HL-60/S4 treated with retinoic acid at 250 ng/mL for 4 days and 3 days (cell line): ENCODE results near the gene PPP1CA.

ENCODE experiments used
- in situ Hi-C: fragments of 300-500 bp; cut with MboI; formaldehyde crosslinking; loops from 2 replicates; pipeline ENCODE4 v1.7.0; 2022; ENCODE audit warnings: low sequenced_read_pairs

Gene PPP1CA

DNA sequence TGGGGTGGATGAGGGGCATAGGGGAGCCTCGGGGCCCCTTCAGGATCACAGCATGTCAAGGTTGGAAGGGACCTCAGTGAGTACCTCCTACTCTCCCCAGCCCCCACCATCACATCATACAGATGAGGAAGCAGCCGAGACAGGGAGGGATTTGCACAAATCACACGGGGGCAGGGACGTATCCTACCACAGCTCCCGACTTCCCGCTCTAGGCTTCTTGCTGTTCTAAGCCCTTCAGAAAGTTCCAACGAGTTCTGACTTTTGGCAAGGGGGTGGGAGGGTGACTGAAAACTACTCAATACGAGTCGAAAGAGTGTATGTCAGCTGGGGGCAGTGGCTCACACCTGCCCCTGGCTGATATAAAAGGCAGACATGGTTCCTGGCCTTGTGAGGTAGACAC is 14.6 kb downstream of the PPP1CA start:
- in situ Hi-C loops: loop anchor here (10.0 kb wide), 1 partner anchor 122 kb away; the partner anchor contains the start of gene GRK2

DNA sequence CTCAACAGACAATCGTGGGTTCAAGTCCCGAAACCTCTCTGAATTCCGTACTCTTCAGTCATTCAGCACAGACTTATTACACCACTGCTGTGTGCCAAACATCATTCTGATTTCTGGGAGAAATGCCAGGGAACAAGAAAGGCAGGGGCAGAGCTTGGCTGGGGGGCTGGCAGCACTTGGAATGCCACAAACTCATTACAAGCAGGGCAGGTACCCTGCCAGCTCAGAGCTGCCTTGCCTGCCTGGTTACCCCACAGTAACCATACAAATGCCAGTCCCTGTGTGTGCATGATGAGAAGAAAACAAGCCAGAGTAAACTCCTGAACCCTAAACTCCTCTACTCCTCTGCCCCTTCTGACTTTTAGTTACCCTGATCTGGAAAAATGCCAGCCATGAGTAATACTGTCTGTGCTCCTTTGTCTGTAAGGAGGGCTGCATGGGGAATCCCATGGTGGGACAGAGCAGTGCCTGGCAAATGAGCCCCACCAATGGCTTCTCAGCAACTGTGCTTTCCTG is 16.7 kb downstream of the PPP1CA start:
- in situ Hi-C loops: loop anchor here (10.0 kb wide), 1 partner anchor 120 kb away; the partner anchor contains the start of gene GRK2

- in situ Hi-C loops: loop anchor here (10.0 kb wide), 1 partner anchor 118 kb away; the partner anchor contains the start of gene GRK2
These were observed 19.2 kb downstream of the PPP1CA start for GRCh38 chr11:67382276-67383136.

DNA sequence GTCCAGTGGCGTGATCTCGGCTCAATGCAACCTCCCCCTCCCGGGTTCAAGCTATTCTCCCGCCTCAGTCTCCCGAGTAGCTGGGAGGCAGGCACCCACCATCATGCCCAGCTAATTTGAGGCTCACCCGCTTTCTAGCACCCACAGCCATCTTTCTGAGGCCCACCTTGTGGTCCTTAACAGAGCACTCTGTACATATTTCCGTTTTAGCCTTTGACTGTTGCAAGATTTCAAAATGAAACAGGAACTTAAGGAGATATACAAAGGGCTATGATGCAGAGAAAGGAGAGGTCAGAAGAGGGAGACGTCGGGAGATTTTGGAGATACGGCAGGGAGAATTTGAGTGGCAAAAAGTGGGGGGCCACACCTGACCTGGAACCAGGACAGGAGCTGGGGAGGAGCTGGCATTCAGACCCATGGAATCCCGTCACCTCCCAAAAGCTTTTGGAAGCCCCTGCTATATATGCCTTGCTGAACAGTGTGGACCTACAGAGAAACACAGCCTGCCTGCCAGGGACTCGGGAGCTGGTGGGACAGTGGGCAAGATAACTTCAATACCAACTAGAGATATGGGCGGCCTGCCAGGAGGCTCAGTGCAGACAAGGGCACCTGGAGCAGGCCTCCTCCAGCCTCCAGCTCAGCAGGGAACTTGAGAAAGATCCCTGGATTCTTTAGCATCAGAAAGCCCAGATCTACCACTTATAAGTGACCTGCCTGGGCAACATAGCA is 20.2 kb downstream of the PPP1CA start:
- in situ Hi-C loops: loop anchor here (10.0 kb wide), 1 partner anchor 117 kb away; the partner anchor contains the start of gene GRK2

- in situ Hi-C loops: loop anchor here (10.0 kb wide), 1 partner anchor 115 kb away; the partner anchor contains the start of gene GRK2
These were observed 22.3 kb downstream of the PPP1CA start for GRCh38 chr11:67379061-67380058.

- in situ Hi-C loops: no loop called here
These were observed 23.1 kb downstream of the PPP1CA start for GRCh38 chr11:67378544-67378943.

DNA sequence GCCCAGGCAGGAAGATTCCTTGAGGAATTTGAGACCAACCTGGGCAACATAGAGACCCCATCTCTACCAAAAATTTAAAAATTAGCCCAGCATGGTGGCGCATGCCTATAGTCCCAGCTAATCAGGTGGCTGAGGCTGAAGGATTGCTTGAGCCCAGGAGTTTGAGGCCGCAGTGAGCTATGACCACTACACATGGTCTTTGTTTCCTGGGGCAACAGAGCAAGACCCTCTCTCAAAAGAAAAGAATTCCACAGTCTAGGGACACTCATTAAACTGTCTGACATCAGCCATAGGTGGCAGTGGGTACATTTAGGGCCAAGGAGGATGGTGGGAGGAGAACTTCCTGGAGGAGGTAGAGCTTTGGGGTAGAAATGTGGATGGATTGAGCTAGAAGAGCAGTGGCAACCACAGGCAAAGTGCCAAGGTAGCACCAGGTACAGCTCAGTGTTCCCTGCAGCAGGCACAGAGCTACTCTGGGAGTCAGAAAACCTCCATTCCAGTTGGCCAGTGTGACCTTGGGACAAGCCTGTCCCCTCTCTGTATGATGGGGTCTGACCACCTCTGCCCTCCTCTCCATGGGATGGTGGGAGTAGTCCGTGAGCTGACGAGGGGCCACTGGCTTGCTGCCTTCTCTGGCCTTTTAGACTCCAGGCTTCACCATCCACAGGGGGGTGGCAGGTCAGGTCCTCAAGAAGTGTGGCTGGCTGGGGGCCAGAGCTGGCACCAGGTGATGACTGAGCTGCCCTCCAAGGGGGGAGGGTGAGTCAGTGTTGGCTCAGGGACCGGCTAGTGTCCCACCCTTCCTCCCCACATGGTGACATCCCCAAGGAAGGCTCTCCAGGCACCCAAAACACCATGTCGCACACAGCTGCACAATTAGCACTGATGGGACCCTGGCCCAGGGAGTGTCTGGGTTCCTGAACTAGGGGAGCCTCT is 24.5 kb downstream of the PPP1CA start:
- in situ Hi-C loops: no loop called here

- in situ Hi-C loops: no loop called here
These were observed 25.4 kb downstream of the PPP1CA start for GRCh38 chr11:67376063-67376820.

DNA sequence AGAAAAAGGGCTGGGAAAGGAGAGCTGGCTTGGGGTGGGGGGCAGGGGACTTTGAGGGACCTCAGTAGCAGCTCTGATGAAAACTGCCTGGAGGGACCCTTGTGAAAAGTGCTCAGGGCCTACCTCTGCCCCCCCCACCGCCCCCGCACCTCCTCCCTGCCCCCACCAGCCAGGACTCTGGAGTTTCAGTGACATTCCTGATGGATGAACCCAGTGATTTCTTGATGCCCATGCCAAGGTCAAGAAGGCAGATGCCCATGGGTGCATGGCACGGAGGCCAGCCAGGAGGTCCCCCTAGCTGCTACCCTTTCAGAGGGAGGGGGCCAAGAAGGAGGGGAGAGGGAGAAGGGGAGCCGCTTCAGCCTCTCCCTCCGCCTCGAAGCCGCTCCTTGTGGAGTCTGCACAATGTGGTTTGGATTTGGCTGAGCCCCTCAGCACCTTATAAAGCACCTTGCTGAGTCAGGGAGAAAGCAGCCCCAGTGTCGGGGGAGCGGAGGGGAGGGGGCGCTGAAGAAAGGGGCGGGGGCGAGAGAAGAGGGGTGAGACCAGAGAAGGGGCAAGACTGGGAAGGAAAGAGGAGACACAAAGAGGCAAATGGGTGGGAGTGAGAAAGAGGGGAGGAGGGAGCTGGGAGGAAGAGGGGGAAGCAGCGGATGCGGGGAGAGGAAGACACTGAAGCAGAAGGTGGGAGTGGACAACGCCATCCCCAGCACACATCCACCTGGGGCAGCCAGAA is 26.2 kb downstream of the PPP1CA start:
- in situ Hi-C loops: no loop called here

GRCh38 chr11:67374571-67375281 is 26.9 kb downstream of the PPP1CA start:
- in situ Hi-C loops: no loop called here

DNA sequence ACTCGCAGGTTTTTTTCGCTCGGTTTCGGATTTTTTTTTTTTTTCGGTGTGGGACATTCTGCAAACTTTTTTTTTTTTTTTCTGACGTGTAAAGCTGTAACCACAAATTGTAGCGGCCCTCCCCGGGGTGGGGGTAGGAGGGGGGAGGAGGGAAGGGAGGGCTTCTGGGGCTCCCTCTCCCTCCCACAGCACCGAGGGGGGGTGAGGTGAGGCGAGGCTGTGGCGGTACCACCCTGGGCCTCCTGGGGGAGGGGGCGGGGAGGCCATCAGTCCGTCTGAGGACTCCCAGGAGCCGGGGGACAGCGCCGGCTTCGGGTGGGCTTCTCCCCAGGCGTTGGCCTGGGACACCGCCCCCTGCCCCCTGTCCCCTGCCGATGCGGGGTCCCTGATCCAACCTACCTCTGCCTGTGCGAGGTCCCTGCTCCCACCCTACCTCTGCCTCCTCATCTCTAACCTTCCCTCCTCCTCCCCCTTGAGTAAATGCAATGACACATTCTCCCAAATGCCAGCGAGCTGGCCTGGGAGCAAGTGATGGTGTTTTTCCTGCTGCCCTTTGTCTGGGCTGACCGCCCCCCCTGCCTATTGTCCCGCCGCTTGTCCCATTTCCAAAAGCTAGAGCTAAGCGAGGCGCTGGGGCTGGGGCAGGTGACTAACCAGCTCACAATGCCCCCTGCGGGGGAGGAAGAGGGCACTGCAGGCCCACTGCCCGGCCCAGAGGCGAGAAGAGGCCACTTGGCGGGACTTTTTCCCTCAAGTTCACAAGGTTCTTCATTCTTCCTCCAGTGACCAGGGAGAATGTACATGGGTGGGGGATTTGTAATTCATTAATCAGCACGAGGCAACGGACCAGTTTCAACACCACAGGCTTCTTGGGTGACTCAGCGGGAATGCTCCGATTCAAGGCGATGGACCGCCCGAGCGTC is 27.7 kb downstream of the PPP1CA start:
- in situ Hi-C loops: no loop called here

- in situ Hi-C loops: no loop called here
These were observed 28.5 kb downstream of the PPP1CA start, which contains the start of gene CLCF1 for GRCh38 chr11:67372993-67373647. Gene CLCF1, minus strand, starts transcription at chr11:67373598. Its CDS starts 59 bp downstream, at chr11:67373539.

- in situ Hi-C loops: no loop called here
These were observed 29.2 kb downstream of the PPP1CA start for GRCh38 chr11:67372321-67372992.

DNA sequence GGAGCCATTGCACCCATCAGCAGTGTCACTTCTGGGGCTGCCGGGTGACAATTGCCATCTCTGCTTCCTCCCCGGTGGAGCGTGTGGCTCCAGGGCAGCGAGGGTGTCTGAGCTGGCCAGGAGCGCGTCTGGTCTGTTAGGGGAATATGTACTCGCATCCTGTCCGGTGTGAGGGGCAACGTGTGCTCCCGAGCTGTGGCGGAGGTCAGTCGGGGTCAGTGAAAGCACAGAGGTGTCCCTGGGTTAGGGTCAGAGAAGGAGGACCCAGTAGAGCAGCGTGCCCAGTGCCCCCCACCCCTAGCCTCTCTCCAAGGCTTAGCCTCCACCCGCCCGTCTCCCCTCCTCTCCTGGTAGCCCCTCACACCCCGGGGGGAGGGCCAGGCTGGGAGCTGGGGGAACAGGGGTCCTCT is 29.7 kb downstream of the PPP1CA start:
- in situ Hi-C loops: no loop called here
